Immature natural killer cell (primary cell): Measurements from ENCODE around the gene CRB3. TPM values are rescaled to one million over a fixed set of nuclear protein-coding genes. Genes with fewer than 3 reads are reported as not detected.

Experiments used
- polyA plus RNA-seq, 3 donors: library from polyadenylated mRNA; unstranded; fragments of 300-500 nt; fragmentation: Illumina TruSeq; gene quantifications; one replicate each; pipeline ENCODE4 v1.2.3, GENCODE V29; 2021

CRB3 gene
- polyA plus RNA-seq, 3 donors from 2014 or later: 0.39 TPM; not detected in 2

Other genes starting within 250 kb of the CRB3 start
- gene MLLT1, start 184.3 kb upstream of the CRB3 start, polyA plus RNA-seq: 1 to 10 TPM in 1 of 3 donors, under 1 TPM in 2; 0.11 to 1.9 (median 0.54) TPM
- gene ACER1, start 130.7 kb upstream of the CRB3 start, polyA plus RNA-seq: under 1 TPM in 2 of 3 donors, not detected in 1; 0.54 to 0.63 TPM
- gene CLPP, start 102.7 kb upstream of the CRB3 start, polyA plus RNA-seq: 100 to 1,000 TPM; 102 to 184 (median 119) TPM
- 10 to 100 TPM; 47.6 to 96.4 (median 51.4) TPM for gene ALKBH7, start 91.5 kb upstream of the CRB3 start, polyA plus RNA-seq
- gene PSPN, start 88.3 kb upstream of the CRB3 start, polyA plus RNA-seq: under 1 TPM; 0.28 to 0.73 (median 0.65) TPM
- 10 to 100 TPM; 11.0 to 29.8 (median 11.5) TPM for gene GTF2F1, start 71.1 kb upstream of the CRB3 start, polyA plus RNA-seq
- gene KHSRP, start 39.5 kb upstream of the CRB3 start, polyA plus RNA-seq: 10 to 100 TPM in 1 of 3 donors, 1 to 10 TPM in 2; 3.9 to 15.6 (median 9.8) TPM
- not detected for gene SLC25A41, start 30.5 kb upstream of the CRB3 start, polyA plus RNA-seq
- gene SLC25A23, start 4.5 kb upstream of the CRB3 start, polyA plus RNA-seq: 10 to 100 TPM in 1 of 3 donors, 1 to 10 TPM in 1, under 1 TPM in 1; 0.61 to 14.7 (median 4.1) TPM
- gene DENND1C, start 17.5 kb downstream of the CRB3 start, polyA plus RNA-seq: 100 to 1,000 TPM in 1 of 3 donors, 10 to 100 TPM in 2; 29.0 to 120 (median 32.9) TPM
- 1 to 10 TPM in 2 of 3 donors, under 1 TPM in 1; 0.86 to 3.0 (median 1.3) TPM for gene TUBB4A, start 38.0 kb downstream of the CRB3 start, polyA plus RNA-seq
- 10 to 100 TPM in 1 of 3 donors, 1 to 10 TPM in 2; 1.3 to 16.0 (median 5.9) TPM for gene TNFSF9, start 66.8 kb downstream of the CRB3 start, polyA plus RNA-seq
- under 1 TPM in 2 of 3 donors, not detected in 1; 0.39 to 0.76 TPM for gene CD70, start 126.9 kb downstream of the CRB3 start, polyA plus RNA-seq
- gene TNFSF14, start 205.9 kb downstream of the CRB3 start, polyA plus RNA-seq: 10 to 100 TPM in 2 of 3 donors, 1 to 10 TPM in 1; 7.3 to 39.0 (median 11.0) TPM